CD4-positive, alpha-beta T cell (primary cell): ENCODE results near the gene PTP4A2. TPM values are rescaled to one million over a fixed set of nuclear protein-coding genes. Genes with fewer than 3 reads are reported as not detected.

ENCODE experiments used
- ATAC-seq: fragments of 200-7000 bp; cut with Tn5 transposase; one replicate; pipeline ENCODE4 v1.10.0; 2022; ENCODE audit warnings: mild to moderate bottlenecking; ENCODE audit not compliant: poor library complexity
- CTCF ChIA-PET: fragments of 350-600 bp; sonication (Branson Sonifier 250); formaldehyde crosslinking; loops from one replicate; lab custom pipeline; 2021; ENCODE audit warnings: antibody characterized with exemption, inconsistent platforms; lab: Charles Lee
- POLR2A ChIA-PET: fragments of 350-600 bp; sonication (Branson Sonifier 250); formaldehyde crosslinking; loops from one replicate; lab custom pipeline; 2021; ENCODE audit warnings: antibody characterized with exemption, inconsistent platforms; lab: Charles Lee
- DNase-seq, 14 experiments: peaks; one replicate each; pipeline ENCODE4 v3.0.0-alpha.2; 2013 to 2020; ENCODE audit warnings: mixed read lengths in 2 of 14
- H3K27ac ChIP-seq, 2 donors: one replicate each; pipeline versions ENCODE4 v1.5.1 to v1.7.0; 2013; ENCODE audit warnings: low read length in 2 of 2, low read depth in 1 of 2, mild to moderate bottlenecking in 1 of 2
- H3K27me3 ChIP-seq, 2 experiments: 1 replicate in 1 of 2; 2 replicates in 1 of 2; pipeline versions ENCODE4 v1.6.1 to v1.7.0; 2013; ENCODE audit warnings: low read length in 2 of 2, control low read depth in 1 of 2, mild to moderate bottlenecking in 1 of 2, moderate library complexity in 1 of 2; ENCODE audit not compliant: insufficient read depth in 2 of 2, control insufficient read depth in 1 of 2
- H3K36me3 ChIP-seq: one replicate; pipeline ENCODE4 v1.6.1; 2013; ENCODE audit warnings: low read length, control low read depth; ENCODE audit not compliant: insufficient read depth
- H3K4me1 ChIP-seq: one replicate; pipeline ENCODE4 v1.6.1; 2013; ENCODE audit warnings: low read length, control low read depth; ENCODE audit not compliant: insufficient read depth
- H3K4me3 ChIP-seq: one replicate; pipeline ENCODE4 v1.5.1; 2013; ENCODE audit warnings: mild to moderate bottlenecking, low read length, moderate library complexity
- H3K9me3 ChIP-seq, 2 experiments: 1 replicate in 1 of 2; 2 replicates in 1 of 2; pipeline versions ENCODE4 v1.6.1 to v1.7.0; 2013; ENCODE audit warnings: low read length in 2 of 2, mild to moderate bottlenecking in 2 of 2, control low read depth in 1 of 2, moderate library complexity in 1 of 2; ENCODE audit not compliant: control insufficient read depth in 1 of 2, insufficient read depth in 1 of 2
- H3K27ac Mint-ChIP-seq: one replicate; pipeline ENCODE4 v1.8.0; 2020; ENCODE audit warnings: mixed read lengths
- H3K27me3 Mint-ChIP-seq: one replicate; pipeline ENCODE4 v1.8.0; 2021; ENCODE audit warnings: mixed read lengths
- H3K36me3 Mint-ChIP-seq: one replicate; pipeline ENCODE4 v1.8.0; 2021; ENCODE audit warnings: low read depth, mixed read lengths
- H3K4me1 Mint-ChIP-seq: one replicate; pipeline ENCODE4 v1.8.0; 2021; ENCODE audit warnings: low read depth, mixed read lengths
- H3K4me3 Mint-ChIP-seq: one replicate; pipeline ENCODE4 v1.8.0; 2020; ENCODE audit warnings: mild to moderate bottlenecking, mixed read lengths
- H3K9me3 Mint-ChIP-seq: one replicate; pipeline ENCODE4 v1.8.0; 2020; ENCODE audit warnings: mixed read lengths
- intact Hi-C, 2 experiments: fragments of 100-400 bp; cut with DNase I in 1 of 2; cut with micrococcal nuclease in 1 of 2; formaldehyde crosslinking; loops; one replicate each; pipeline versions ENCODE4 v1.15.1 to v1.9.0; 2023 to 2025; cut with DNase I, micrococcal nuclease
- total RNA-seq, 174 experiments: library from RNA in 2 of 174; stranded (reverse) in 2 of 174; gene quantifications; one replicate each; pipeline ENCODE4 v1.2.3 and lab custom pipeline; 2021 to 2026
- TF ChIP-seq, protein P1 (sequence below): fragments of 200-600 bp; IDR thresholded peaks from one replicate; pipeline ENCODE4 v1.8.0; 2022; ENCODE audit warnings: antibody characterized with exemption, mild to moderate bottlenecking

Gene PTP4A2
- total RNA-seq, 2 experiments from 2014 or later = 282 to 287 TPM

DNA sequence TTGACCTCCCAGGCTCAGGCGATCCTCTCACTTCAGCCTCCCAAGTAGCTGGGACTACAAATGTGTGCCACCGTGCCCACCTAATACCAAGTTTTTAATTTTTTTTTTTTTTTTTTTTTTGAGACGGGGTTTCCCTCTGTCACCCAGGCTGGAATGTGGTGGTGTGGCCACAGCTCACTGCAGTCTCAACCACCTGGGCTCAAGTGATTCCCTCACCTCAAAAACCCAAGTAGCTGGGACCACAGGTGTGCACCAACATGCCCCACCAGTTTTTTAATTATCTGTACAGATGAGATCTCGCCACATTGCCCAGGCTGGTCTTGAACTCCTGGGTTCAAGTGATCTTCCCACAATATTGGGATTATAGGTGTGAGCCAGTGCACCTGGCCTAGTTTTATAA is 22.7 kb downstream of the PTP4A2 start:
- peak in 1 of 14 experiments; percentile 46 for DNase-seq
- TF ChIP-seq, protein P1, sequence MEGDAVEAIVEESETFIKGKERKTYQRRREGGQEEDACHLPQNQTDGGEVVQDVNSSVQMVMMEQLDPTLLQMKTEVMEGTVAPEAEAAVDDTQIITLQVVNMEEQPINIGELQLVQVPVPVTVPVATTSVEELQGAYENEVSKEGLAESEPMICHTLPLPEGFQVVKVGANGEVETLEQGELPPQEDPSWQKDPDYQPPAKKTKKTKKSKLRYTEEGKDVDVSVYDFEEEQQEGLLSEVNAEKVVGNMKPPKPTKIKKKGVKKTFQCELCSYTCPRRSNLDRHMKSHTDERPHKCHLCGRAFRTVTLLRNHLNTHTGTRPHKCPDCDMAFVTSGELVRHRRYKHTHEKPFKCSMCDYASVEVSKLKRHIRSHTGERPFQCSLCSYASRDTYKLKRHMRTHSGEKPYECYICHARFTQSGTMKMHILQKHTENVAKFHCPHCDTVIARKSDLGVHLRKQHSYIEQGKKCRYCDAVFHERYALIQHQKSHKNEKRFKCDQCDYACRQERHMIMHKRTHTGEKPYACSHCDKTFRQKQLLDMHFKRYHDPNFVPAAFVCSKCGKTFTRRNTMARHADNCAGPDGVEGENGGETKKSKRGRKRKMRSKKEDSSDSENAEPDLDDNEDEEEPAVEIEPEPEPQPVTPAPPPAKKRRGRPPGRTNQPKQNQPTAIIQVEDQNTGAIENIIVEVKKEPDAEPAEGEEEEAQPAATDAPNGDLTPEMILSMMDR = no peak
- H3K4me1 Mint-ChIP-seq = peaks cover 79% of the 10 kb centered on the region
- no peak overlapping the region for H3K4me3 Mint-ChIP-seq
- ChIA-PET POLR2A (interaction anchor here (0.9 kb wide), 1 partner anchor 11 kb away, joined by 3 read pairs; no protein-coding TSS in a partner anchor), CTCF (interaction anchor here (1.2 kb wide), 1 partner anchor 49 kb away, joined by 3 read pairs; no protein-coding TSS in a partner anchor)
- H3K36me3 Mint-ChIP-seq = peaks cover 90% of the 10 kb centered on the region
- no peaks in the 10 kb centered on the region for H3K27me3 ChIP-seq
- H3K27ac ChIP-seq = no peak overlapping the region
- H3K9me3 Mint-ChIP-seq = no peaks in the 10 kb centered on the region
- H3K4me1 ChIP-seq = peaks cover 24% of the 10 kb centered on the region
- intact Hi-C loops = no loop called here
- H3K27me3 Mint-ChIP-seq = no peaks in the 10 kb centered on the region
- H3K9me3 ChIP-seq = no peaks in the 10 kb centered on the region
- no peak for ATAC-seq
- H3K27ac Mint-ChIP-seq = peak overlapping the region; percentile 71
- no peak overlapping the region for H3K4me3 ChIP-seq
- peaks cover 78% of the 10 kb centered on the region for H3K36me3 ChIP-seq

DNA sequence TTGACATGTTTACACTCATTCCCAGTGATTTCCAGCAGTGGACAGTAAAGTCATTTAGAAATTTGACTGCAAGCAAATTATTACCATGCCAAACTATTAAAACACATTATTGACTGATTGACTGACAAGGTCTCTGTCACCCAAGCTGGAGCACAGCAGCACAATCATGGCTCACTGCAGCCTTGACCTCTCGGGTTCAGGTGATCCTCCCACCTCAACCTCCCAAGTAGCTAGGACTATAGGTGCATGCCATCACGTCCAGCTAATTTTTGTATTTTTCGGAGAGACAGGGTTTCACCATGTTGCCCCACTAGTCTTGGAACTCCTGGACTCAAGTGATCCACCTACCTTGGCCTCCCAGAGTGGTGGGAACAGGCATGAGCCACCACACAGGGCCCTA is 24.2 kb downstream of the PTP4A2 start:
- Histone ChIP-seq H3K27me3 (no peaks in the 10 kb centered on the region), H3K4me1 (peaks cover 19% of the 10 kb centered on the region), H3K4me3 (no peak overlapping the region), H3K36me3 (peaks cover 88% of the 10 kb centered on the region), H3K9me3 (no peaks in the 10 kb centered on the region), H3K27ac (no peak overlapping the region)
- TF ChIP-seq, protein P1 = no peak
- no peak for DNase-seq
- Mint-ChIP-seq H3K9me3 (no peaks in the 10 kb centered on the region), H3K36me3 (peaks cover 96% of the 10 kb centered on the region), H3K4me1 (peaks cover 79% of the 10 kb centered on the region), H3K27me3 (no peaks in the 10 kb centered on the region), H3K4me3 (no peak overlapping the region), H3K27ac (peak overlapping the region; percentile 71)
- intact Hi-C loops = no loop called here
- ChIA-PET POLR2A (interaction anchor here (0.7 to 2.3 kb wide), 6 partner anchors 10 to 59 kb away, joined by 3 to 9 read pairs (median 4); partner anchors contain the start of gene PTP4A2), CTCF (interaction anchor here (0.9 to 2.4 kb wide), 4 partner anchors 11 to 50 kb away, joined by 3 to 10 read pairs (median 6); partner anchors contain the start of gene PTP4A2)
- no peak for ATAC-seq

GRCh38 chr1:31912839-31913239 is 25.3 kb downstream of the PTP4A2 start:
- POLR2A ChIA-PET = interaction anchor here (0.6 to 2.3 kb wide), 8 partner anchors 9 to 262 kb away, joined by 3 to 9 read pairs (median 4); partner anchors contain the start of genes PTP4A2 and TMEM39B
- TF ChIP-seq, protein P1 = no peak
- CTCF ChIA-PET = interaction anchor here (0.8 to 2.4 kb wide), 5 partner anchors 11 to 91 kb away, joined by 3 to 10 read pairs (median 5); partner anchors contain the start of gene PTP4A2
- H3K27ac Mint-ChIP-seq = peak overlapping the region; percentile 71
- Histone ChIP-seq H3K4me3 (no peak overlapping the region), H3K4me1 (peaks cover 19% of the 10 kb centered on the region), H3K27me3 (no peaks in the 10 kb centered on the region), H3K36me3 (peaks cover 90% of the 10 kb centered on the region), H3K27ac (no peak overlapping the region), H3K9me3 (no peaks in the 10 kb centered on the region)
- no peaks in the 10 kb centered on the region for H3K9me3 Mint-ChIP-seq
- H3K4me1 Mint-ChIP-seq = peaks cover 82% of the 10 kb centered on the region
- H3K4me3 Mint-ChIP-seq = no peak overlapping the region
- ATAC-seq (no peak), DNase-seq (no peak)
- peaks cover 97% of the 10 kb centered on the region for H3K36me3 Mint-ChIP-seq
- H3K27me3 Mint-ChIP-seq = no peaks in the 10 kb centered on the region
- intact Hi-C loops = no loop called here
